PC-3 (cell line): ENCODE measurements around the gene RSRP1.
"Not testable (repeated sequence)": the region's sequence is repeated elsewhere in the genome, so short reads cannot be mapped to it uniquely, and the experiment has no call there.

Source experiments
- CTCF ChIP-seq: fragments of 300-600 bp; sonication (generic); conservative IDR thresholded peaks from 2 replicates; pipeline ENCODE4 v1.5.1; 2017; ENCODE audit warnings: antibody characterized with exemption, low read depth, mild to moderate bottlenecking, low read length
- EZH2phosphoT487 ChIP-seq: fragments of 300-600 bp; sonication (generic); IDR thresholded peaks from 2 replicates; pipeline ENCODE4 v1.6.1; 2018; ENCODE audit warnings: mild to moderate bottlenecking, antibody characterized with exemption, low read length, borderline replicate concordance

GRCh38 chr1:25288573-25289101, 41.4 kb upstream of the RSRP1 start:
- TF ChIP-seq CTCF, EZH2phosphoT487: not testable (repeated sequence)
